NOMO-1 treated with dmso at 0.1 percent for 144 hours (cell line): Measurements from ENCODE around the gene PAGE4.

Source experiments
- DNase-seq: peaks from one replicate; lab custom pipeline; 2025; ENCODE audit not compliant: unreplicated experiment; lab: John Stamatoyannopoulos, UW

The PAGE4 gene

GRCh38 chrX:49829016-49829415 is at the start of gene PAGE4:
TSS of gene PAGE4 (plus strand) at chrX:49829303. CDS start at chrX:49830429, 1,126 bp downstream.
- DNase-seq, result no peak

GRCh38 chrX:49784747-49785280 is 44.3 kb upstream of the PAGE4 start:
- no peak for DNase-seq

- no peak for DNase-seq
Measured at GRCh38 chrX:49792376-49792775, 36.7 kb upstream of the PAGE4 start.

- no peak for DNase-seq
Measured at GRCh38 chrX:49793686-49794085, 35.4 kb upstream of the PAGE4 start.

GRCh38 chrX:49799828-49800227 is 29.3 kb upstream of the PAGE4 start:
- DNase-seq, result no peak

- no peak for DNase-seq
Measured at GRCh38 chrX:49809891-49810632, 19.0 kb upstream of the PAGE4 start.

- DNase-seq, result no peak
Measured at GRCh38 chrX:49812177-49812576, 16.9 kb upstream of the PAGE4 start.

- no peak for DNase-seq
Measured at GRCh38 chrX:49816435-49816834, 12.7 kb upstream of the PAGE4 start.

- peak; percentile 1 for DNase-seq
Measured at GRCh38 chrX:49838374-49838773, 9.3 kb downstream of the PAGE4 start.

GRCh38 chrX:49840679-49841078 is 11.6 kb downstream of the PAGE4 start:
- DNase-seq, result peak; percentile 12

- no peak for DNase-seq
Measured at GRCh38 chrX:49842621-49843020, 13.5 kb downstream of the PAGE4 start.

GRCh38 chrX:49844611-49845010 is 15.5 kb downstream of the PAGE4 start:
- DNase-seq, result no peak

GRCh38 chrX:49845701-49846403 is 16.7 kb downstream of the PAGE4 start:
- DNase-seq, result no peak

GRCh38 chrX:49846522-49846921 is 17.4 kb downstream of the PAGE4 start:
- no peak for DNase-seq

- no peak for DNase-seq
Measured at GRCh38 chrX:49848275-49848674, 19.2 kb downstream of the PAGE4 start.

GRCh38 chrX:49850028-49850427 is 20.9 kb downstream of the PAGE4 start:
- DNase-seq, result no peak

- no peak for DNase-seq
Measured at GRCh38 chrX:49853661-49854060, 24.6 kb downstream of the PAGE4 start.

GRCh38 chrX:49856819-49857218 is 27.7 kb downstream of the PAGE4 start:
- no peak for DNase-seq

- no peak for DNase-seq
Measured at GRCh38 chrX:49858341-49858740, 29.2 kb downstream of the PAGE4 start.

- no peak for DNase-seq
Measured at GRCh38 chrX:49859491-49859890, 30.4 kb downstream of the PAGE4 start.

- no peak for DNase-seq
Measured at GRCh38 chrX:49860867-49861535, 31.9 kb downstream of the PAGE4 start.

GRCh38 chrX:49862093-49862492 is 33.0 kb downstream of the PAGE4 start:
- no peak for DNase-seq
